Measurements from ENCODE around the gene B3GALNT2.

Gene B3GALNT2

DNA sequence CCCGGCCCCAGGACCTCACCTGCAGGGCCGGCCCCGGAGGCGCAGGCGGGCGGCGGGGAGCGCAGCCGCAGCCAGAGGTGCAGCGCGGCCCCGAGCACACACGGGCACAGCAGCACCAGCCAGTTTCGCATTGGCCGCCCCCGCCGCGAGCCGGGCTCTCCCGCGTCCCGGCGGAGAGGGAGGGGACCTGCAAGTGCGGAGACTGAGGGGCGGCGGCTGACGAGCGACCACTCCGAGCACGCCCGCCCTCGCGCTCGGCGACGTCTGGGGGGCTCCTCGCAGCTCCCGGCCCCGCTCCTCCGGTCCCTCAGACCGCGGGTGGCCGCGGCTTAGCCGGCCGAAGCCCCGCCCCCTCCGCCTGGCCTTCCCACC lies at the start of gene B3GALNT2:
Gene B3GALNT2 (minus strand): TSS at position 331 of the 372 bp plus-strand sequence. CDS start 200 bp downstream, at position 131.
- no peak for DNase-seq (ENCODE audit: low read depth, low spot score)

DNA sequence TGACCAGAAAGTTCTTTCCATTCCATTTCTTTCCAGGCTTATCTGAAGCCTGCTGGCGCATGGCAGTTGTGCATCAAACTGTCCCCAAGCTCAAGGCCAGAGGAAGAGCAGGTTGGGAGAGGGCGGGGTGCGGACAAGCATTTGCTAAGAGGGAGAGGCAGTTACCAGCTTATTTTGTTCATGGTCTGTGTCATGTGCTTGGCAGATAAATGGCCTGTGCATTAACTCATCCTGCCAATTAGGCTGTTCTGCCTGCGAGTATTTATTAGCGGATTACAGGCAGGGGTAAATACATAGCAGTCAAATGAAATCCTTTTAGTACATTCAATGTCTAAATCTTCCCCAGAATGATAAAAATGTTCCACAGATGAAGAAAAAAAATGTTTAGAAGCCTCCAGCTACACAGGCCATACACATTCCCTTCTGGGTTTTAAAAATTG lies 48.9 kb upstream of the B3GALNT2 start:
- no peak for DNase-seq (ENCODE audit: low read depth, low spot score)

DNA sequence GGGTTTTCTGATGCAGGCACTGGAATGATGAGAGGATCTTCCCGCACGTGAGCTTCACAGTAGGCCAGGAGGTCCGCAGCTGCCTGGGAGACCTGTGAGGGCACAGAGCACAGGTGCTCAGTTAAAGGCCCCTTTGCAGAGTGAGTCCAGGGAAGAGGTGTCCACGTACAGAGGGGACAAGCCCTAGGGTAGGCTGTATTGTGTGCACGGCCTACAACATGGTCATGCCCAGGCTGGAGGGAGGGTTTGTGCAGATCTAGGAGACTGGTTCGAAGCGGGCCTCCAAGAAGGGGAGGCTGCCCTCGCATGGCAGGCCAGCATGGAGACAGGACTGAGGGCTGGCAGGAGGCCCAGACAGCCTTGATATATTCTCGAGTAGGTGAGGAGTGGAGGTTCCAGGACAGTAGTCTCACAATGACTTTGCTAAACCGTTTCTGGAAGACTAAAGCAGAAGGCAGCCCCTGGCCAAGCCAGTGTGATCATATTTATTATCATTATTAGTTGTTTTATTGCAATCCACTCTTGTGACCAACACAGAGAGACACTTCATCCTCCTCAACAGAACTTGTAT lies 48.0 kb upstream of the B3GALNT2 start:
- DNase-seq (ENCODE audit: low read depth, low spot score) = no peak

DNA sequence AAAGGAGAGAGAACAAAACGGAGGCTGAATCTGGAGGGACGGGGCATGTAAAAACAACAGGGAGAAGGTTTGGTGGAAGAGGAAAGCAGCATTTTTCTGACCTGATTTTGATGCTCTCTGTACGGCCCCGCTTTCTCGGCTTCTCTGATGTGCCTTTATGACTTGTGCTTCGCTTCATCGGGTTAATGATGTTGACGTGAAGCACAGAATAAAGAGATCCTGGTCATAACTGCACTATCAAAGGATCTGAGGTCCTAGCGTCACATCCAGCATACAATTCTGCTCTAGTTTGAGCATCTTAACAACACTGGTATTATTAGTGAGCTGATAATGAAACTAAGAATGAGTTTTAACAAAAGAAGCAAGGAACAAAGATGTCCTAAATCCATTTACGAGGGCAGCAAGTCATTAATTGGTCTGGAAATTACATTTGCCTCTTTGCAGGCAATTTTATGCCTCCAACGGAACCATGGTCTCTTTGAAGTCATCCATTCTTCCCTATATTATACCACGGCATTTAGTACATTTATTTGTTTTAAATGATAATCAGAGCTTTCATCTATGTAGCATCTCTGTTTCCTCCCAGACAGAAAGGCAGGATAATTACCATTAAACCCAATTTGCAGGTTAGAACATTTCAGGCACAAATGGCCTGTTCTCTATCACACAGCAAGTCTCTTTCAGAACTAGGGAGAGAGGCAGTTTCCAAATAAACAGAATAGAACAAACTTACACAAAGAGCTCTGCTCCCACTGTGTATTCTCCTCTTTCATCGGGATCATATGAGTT lies 45.3 kb upstream of the B3GALNT2 start:
- DNase-seq (ENCODE audit: low read depth, low spot score) = no peak

DNA sequence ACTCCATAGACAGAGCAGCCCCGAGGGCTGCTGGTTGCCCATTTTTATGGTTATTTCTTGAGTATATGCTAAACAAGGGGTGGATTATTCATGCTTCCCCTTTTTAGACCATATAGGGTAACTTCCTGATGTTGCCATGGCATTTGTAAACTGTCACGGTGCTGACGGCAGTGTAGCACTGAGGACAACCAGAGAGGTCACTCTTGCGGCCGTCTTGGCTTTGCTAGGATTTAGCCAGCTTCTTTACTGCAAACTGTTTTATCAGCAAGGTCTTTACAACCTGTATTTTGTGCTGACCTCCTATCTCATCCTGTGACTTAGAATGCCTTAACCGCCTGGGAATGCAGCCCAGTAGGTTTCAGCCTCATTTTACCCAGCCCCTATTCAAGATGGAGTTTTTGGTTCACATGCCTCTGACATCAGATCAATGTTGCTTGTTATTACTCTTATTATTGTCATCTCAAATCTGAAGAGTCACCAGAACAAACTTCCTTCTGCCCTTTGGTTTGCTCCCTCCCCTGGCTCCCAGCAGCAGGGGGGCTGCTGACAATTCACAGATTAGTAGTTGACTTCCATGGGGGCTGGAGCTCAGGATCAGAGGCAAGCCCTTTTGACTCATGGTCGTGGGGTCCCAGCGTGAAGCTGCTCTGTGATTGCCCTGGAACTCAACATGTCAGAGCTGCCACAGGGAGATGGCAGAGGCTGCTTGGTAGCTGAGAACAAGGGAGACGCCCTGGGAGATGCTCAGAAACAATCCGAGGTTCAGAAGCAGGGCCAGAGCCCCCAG lies 42.3 kb upstream of the B3GALNT2 start:
- DNase-seq (ENCODE audit: low read depth, low spot score) = peak; percentile 52

DNA sequence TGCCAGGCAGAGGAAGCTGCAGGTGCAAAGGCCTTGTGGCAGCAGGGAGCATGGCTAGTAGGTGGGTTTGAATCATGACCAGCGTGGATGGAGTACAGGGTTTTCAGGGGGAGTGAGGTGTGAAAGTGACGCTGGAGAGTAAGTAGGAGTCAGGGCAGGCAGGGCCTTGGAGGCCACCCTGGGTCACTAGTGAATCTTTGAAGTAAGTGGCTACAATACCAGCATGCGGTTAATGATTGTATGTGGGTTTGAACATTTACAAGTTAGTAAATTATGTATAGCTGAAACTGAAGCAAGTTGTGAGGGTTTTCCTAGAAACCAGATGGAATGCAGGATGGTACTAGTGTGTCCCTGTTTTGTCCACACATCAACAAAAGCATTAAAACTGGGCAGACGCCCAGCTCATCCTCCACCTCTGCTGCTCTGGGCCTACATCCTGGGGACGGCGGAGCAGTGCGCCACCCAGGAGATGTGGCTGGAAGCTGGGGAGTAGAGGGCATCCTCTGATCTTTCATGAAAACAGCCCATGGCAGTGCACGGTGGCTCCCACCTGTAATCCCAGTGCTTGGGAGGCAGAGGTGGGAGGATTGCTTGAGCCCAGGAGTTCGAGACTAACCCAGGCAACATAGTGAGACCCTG lies 41.2 kb upstream of the B3GALNT2 start:
- no peak for DNase-seq (ENCODE audit: low read depth, low spot score)

DNA sequence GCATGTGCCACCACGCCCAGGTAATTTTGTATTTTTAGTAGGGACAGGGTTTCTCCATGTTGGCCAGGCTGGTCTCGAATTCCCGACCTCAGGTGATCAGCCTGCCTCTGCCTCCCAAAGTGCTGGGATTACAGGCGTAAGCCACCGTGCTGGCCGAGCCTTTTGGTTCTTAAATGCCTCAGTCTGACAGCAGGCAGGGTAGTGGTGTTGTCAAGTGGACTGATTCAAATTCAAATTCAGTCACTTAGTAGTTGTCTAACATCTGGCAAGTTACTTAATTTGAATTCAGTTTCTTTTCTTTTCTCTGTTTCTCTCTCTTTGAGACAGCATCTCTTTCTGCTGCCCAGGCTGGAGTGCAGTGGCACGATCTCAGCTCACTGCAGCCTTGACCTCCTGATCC lies 38.6 kb upstream of the B3GALNT2 start:
- DNase-seq (ENCODE audit: low read depth, low spot score) = peak; percentile 19

DNA sequence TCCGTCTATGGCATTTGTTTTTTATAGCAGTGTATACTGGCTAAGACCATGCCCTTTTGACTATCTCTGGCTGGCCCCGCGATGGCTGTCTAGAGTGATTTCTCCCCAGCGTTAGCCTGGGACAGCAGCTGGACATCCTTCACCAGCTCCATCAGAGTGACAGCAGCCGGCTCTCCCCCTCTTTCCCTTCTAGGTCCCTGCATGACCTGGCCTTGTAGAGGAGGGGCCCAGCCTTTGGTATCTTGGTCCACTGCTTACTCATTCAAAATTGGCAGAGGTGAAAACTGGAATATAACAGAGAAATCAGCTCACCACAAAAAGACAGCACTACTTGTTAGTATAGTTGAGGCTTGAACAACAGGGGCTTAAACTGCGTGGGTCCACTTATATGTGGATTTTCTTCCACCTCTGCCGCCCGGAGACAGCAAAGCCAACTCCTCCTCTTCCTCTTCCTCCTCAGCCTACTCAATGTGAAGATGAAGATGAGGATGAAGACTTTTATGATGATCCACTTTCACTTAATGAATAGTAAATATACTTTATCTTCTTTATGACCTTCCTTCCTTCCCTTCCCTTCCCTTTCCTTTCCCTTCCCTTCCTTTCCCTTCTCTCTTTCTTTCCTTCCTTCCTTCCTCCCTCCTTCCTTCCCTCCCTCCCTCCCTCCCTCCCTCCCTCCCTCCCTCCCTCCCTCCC lies 29.4 kb upstream of the B3GALNT2 start:
- no peak for DNase-seq (ENCODE audit: low read depth, low spot score)

DNA sequence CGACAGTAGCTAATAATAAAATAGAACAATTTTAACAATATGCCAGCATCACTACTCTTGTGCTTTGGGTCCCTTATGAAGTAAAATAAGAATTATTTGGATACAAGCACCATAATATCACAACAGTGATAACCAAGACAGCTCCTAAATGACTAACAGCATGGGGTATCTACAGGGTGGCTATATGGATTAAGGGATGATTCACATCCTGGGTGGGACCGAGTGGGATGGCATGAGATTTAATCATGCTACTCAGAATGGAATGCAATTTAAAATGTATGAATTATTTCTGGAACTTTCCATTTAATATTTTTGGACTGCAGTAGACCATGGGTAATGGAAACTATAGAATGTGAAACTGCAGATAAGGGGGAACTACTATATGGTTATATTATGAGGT lies 28.1 kb upstream of the B3GALNT2 start:
- no peak for DNase-seq (ENCODE audit: low read depth, low spot score)

DNA sequence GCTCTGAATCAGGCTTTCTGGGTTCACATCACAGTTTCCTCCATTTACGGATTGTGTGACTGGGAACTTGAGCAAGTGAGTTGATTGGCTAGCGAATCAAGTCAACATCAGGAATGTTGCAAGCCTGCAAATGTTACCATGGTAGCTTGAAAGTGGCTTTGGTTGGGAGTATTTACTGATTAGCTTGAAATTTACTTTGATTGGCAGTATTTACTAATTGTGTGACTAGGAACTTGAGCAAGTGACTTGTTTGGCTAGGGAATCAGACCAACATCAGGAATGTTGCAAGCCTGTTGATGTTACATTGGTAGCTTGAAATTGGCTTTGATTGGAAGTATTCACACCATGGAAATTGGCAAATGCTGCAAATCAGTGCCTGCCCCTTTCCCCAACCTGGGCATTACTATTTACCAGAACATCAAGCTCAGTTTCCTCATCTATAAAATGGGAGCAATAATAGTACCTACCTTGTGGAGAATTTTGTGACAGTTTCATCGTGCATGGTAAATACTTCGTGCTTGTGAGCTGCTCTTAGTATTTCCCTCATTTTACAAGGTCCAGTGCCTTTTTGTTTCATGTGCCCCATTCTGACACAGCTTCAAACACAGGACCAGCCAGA lies 23.1 kb upstream of the B3GALNT2 start:
- no peak for DNase-seq (ENCODE audit: low read depth, low spot score)

DNA sequence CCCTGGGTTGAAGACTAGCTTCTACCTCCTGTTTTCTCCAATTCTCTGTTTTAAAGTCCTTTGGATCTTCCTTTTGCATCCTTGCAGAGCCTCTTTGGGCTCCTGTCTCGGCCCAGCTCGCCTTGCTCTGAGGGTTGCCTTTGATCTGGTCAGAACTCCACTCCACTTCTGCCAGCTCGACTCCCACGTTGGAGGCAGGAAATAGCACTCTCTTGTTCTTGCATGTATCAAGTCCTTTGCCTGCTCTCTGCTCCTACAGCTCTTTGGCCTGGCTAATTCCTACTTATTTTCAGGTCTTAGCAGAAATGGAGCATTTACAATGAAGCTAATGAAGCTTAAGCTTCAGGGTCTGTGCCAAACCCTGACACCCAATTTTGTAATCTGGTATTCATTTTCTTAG lies 21.1 kb upstream of the B3GALNT2 start:
- no peak for DNase-seq (ENCODE audit: low read depth, low spot score)

DNA sequence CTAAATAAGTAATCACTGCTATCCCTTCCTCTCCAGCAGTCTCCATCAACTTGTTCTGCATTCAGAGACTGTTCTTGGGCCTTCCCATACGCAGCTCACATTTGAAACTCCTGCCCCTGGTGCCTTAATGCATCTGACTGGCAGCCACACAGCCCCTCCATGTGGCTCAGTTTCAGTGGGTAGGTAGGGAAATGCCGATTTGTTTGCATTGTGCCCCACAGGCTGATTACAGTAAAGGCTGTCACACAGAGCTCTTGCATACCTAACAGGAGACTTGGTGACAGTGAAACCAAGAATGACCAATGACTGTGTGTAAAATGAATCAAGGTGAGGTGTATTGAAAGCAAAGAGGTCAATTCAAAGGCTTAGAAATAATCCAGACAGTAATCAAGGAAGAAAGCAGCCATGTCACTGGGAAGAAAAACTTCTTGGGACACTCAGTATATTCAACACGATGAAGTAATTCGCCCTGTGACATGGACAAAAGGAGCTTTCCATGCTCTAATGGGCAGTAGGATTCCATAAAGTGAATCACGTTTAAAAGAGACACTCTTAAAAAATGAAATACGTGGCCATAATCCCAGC lies 12.7 kb upstream of the B3GALNT2 start:
- no peak for DNase-seq (ENCODE audit: low read depth, low spot score)

DNA sequence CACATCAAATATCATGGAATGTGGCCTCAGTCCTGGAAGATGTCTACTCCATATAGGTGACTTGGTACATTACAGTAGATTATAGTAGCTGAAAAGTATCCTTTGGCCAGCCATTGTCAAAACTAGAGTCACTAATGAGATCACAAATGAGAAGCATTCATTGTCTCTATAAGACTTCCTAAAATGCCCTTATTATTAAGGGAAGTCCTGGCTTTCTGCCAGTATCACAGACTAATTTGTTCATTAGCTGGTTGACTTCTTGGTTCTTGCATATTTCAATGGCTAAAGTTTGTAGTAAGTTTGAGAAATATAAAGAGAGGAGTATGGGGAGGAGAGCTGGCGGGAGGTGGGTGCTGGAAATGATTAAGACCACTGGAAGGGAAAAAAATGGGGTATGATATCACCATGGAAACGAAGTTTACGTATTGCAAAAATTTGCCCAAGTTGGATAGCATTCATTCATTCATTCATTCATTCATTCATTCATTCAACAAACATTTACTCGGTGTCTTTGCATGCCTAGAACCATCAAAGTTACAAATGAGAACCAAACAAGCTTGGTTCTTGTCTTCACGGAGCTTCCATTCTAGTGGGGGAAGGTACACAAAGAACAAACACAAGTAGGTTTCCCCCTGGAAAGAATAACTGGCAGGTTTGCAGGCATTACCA lies 11.7 kb upstream of the B3GALNT2 start:
- DNase-seq (ENCODE audit: low read depth, low spot score) = no peak

DNA sequence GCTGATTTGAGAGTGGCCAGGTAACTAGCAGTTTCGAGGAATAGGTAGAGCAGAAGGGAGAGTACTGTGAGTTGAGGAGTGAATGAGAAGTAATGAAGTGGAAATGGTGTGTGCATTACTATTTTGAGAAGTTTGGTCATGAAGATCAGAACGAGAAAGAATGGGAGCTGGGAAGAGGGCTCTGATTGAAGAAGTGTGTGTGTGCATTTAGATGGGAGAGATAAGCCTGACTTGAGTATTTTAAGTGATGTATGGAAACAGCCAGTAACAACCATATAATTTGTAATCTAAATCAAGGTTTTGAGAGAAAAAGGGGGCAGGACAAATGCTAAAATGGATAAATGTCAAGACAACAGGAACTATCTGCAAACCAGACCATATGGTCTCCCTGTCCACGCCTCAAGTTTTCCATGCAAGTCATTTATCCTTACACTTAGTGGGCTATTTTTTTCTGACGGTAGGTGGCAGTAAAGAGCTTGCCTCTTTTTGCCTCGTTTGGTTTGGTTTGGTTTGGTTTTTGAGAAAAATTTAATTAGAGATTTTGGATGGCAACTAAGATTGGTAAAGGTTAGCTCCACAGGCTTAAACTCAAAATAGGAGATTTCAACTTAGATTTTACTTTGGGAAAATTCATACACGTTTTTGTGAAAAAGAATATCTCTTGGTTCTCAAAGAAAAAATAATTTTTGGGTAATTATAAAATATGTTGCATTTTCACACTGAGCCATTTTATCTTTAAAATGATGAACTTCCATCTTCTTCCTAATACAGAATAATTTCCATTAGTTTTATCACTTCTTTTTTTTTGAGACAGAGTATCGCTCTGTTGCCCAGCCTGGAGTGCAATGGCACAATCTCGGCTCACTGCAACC lies 9.5 kb upstream of the B3GALNT2 start:
- peak; percentile 79 for DNase-seq (ENCODE audit: low read depth, low spot score)

DNA sequence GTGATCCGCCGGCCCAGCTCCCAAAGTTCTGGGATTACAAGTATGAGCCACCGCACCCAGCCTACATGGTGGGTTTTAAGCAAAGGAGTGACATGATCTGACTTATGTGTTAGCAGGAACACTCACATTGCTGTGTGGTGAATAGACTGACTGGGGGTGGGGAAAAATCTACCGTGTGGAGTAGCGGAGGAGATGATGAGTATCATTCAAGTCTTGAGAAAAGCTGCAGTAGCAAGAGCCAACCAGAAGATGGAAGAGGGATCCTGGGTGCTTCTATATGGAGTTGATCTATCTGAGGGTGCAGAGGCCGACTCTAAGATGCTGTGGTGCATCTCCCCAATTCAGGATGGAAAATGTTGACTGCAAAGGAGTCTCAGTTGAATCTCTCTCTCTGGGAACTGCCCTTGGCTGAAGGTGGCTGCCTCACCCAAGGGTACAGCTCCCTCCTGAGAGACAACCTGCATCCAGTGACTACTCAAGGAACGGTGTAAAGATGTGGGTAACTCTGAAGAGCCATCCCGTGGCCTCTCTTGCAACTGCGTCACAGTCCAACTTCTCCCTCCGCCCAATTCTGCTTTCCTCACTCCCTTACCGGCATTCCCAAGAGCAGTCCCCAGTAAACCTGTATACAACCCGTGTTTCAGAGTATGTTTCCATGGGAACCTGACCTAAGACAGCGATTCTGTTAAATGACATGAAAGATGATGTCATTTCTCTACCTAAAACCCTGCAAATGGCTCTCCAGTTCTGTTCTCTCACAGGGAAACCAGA lies 7.4 kb upstream of the B3GALNT2 start:
- peak; percentile 39 for DNase-seq (ENCODE audit: low read depth, low spot score)

DNA sequence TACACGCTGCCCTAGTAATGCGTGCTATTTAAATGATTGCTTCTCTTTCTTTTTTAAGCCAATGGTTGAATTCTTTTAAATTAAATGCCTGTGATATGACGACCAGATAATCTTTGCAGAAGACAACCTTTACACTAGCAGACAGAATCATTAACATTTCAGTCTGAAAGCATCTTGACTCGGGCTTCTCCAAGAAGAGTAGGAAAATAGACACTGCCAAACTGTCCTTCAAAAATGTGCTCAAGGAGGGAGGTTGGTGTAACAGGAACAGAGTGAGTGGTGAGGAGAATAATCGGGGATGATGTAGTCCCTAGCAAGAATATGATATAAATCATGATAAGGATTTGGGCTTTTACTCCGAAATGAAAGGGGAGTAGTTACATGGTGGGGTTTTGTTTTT lies 6.6 kb upstream of the B3GALNT2 start:
- no peak for DNase-seq (ENCODE audit: low read depth, low spot score)

DNA sequence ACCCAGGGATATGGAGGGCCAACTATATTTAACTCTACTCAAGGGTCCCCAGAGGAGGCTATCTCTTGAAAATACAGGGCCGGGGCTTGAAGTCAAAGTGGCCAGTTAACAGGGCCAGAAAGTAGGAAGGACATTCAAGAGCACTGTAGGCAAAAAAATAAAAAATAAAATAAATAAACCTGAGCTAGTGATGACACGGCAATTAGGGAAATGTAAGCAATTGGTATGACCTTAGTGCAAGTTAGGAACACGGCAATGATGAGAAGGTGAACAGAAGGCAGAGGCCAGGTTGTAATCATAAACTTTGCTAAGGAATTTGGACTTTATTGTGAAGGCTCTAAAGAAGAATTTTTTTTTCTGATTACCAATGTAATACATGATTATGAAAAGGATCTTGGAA lies 3.4 kb upstream of the B3GALNT2 start:
- no peak for DNase-seq (ENCODE audit: low read depth, low spot score)

DNA sequence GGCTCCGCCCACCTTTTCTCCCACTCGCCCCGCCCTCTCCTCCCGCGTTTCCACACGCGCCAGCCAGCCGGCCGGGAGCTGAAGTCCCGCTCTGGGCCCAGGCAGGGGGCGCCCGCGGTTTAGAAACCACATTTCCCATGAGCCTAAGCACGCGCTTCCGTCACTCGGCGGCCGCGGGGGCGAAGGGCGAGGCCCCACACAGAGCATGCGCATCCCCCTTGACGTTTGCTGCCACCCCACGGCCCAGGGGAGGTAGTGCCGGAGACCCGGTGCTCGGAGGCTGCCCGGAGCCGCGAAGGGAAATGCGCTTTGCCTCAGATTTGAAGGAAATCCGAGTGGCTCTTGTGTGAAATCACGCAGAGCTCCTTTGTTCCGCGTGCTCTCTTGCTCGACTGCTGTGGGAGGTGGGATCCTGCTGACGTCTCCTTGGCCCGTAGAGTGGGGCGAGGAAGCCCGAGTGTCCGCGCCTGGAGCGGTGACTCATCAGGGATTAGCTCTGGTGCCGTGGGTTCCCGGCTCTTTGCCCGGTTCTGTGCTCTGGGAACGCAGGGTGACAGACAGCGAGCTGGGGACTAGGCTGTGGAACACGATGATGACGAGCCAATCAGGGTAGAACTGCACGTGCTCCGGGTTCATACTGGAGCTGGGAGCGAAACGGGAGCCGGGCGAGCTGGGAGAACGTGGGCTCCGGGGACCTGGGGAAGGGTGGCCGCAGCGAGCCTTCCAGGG lies 406 bp upstream of the B3GALNT2 start:
- peak; percentile 99 for DNase-seq (ENCODE audit: low read depth, low spot score)
